IMR-90 (cell line): ENCODE measurements around the gene BMERB1.

ENCODE experiments used
- CTCF ChIP-seq: conservative IDR thresholded peaks from 2 replicates; pipeline ENCODE4 v1.5.1; 2012; ENCODE audit warnings: mild to moderate bottlenecking, low read depth, low read length, improper control_type of control experiment
- ELK1 ChIP-seq: fragments of 150-350 bp; IDR thresholded peaks from 2 replicates; pipeline ENCODE4 v1.6.1; 2016; ENCODE audit warnings: low read depth, mild to moderate bottlenecking, low read length, moderate library complexity, borderline replicate concordance
- FOS ChIP-seq: fragments of 150-350 bp; IDR thresholded peaks from 2 replicates; pipeline ENCODE4 v1.6.1; 2016; ENCODE audit warnings: low read depth, low read length
- MAFK ChIP-seq: IDR thresholded peaks from 2 replicates; pipeline ENCODE4 v1.6.1; 2012; ENCODE audit warnings: low read depth, low read length, improper control_type of control experiment
- MAZ ChIP-seq: IDR thresholded peaks from 2 replicates; pipeline ENCODE4 v1.6.1; 2012; ENCODE audit warnings: low read depth, mild to moderate bottlenecking, low read length, improper control_type of control experiment, moderate library complexity, borderline replicate concordance
- MXI1 ChIP-seq: IDR thresholded peaks from 2 replicates; pipeline ENCODE4 v1.6.1; 2012; ENCODE audit warnings: low read depth, mild to moderate bottlenecking, low read length, moderate library complexity, borderline replicate concordance
- POLR2A ChIP-seq: IDR thresholded peaks from 2 replicates; pipeline ENCODE4 v1.6.1; 2012; ENCODE audit warnings: mild to moderate bottlenecking, low read depth, low read length
- RAD21 ChIP-seq: IDR thresholded peaks from 2 replicates; pipeline ENCODE4 v1.6.1; 2012; ENCODE audit warnings: low read length, improper control_type of control experiment
- RCOR1 ChIP-seq: IDR thresholded peaks from 2 replicates; pipeline ENCODE4 v1.6.1; 2012; ENCODE audit warnings: mild to moderate bottlenecking, low read length, improper control_type of control experiment; ENCODE audit not compliant: insufficient replicate concordance

DNA sequence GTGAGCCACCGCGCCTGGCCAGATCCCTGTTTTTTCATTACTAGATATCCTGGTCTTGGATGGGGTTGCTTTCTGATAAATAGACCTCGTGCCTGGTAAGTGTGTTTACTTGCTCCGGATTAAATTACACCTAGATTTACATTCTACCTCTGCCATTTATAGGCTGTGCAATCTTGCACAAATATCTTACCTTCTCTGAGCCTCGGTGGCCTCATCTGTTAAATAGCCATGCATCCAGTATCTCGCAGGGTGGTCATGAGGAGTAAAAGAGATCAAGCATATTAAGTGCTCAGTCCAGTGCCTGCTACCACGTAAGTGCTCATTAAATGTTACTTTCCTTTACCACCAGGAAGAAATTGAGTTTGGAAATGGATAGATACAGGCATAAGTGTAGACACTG is 98.4 kb downstream of the BMERB1 start:
- TF ChIP-seq RAD21 (no peak), CTCF (no peak), POLR2A (no peak), FOS (no peak), MAZ (no peak), MAFK (no peak), MXI1 (no peak), RCOR1 (no peak), ELK1 (no peak)
